ENCODE data around the gene EIF5AL1.

Gene EIF5AL1

GRCh38 chr10:79473496-79474095 is 38.7 kb upstream of the EIF5AL1 start:
- no peak overlapping the region for H2AFZ ChIP-seq (ENCODE audit: low read length)
- no peaks in the 10 kb centered on the region for H3K79me2 ChIP-seq (ENCODE audit: insufficient read depth, low read length)
- no peaks in the 10 kb centered on the region for H4K20me1 ChIP-seq (ENCODE audit: insufficient read depth, low read length)
- H3K27ac ChIP-seq (ENCODE audit: low read depth, low read length, poor library complexity, severe bottlenecking) = no peak overlapping the region
- no peak overlapping the region for H3K4me3 ChIP-seq (ENCODE audit: low read depth, low read length, poor library complexity, severe bottlenecking)
- no peak overlapping the region for H3K4me2 ChIP-seq (ENCODE audit: low read length)
- no peaks in the 10 kb centered on the region for H3K36me3 ChIP-seq (ENCODE audit: insufficient read depth, low read length)
- no peaks in the 10 kb centered on the region for H3F3A ChIP-seq (ENCODE audit: insufficient read depth, low read length)
- H3K9ac ChIP-seq (ENCODE audit: low read length) = no peak overlapping the region
- H3K9me2 ChIP-seq (ENCODE audit: low read depth, low read length) = no peaks in the 10 kb centered on the region
- H3K27me3 ChIP-seq (ENCODE audit: insufficient read depth, low read length) = no peaks in the 10 kb centered on the region
- no peaks in the 10 kb centered on the region for H3K9me3 ChIP-seq (ENCODE audit: low read length)
- no peak for TF ChIP-seq CTCF (IDR thresholded peaks at IDR 0.05; ENCODE audit: low read length)
- no peak for TF ChIP-seq EZH2 (IDR thresholded peaks at IDR 0.05; ENCODE audit: borderline replicate concordance, low read length)
- H3K4me1 ChIP-seq (ENCODE audit: insufficient read depth, low read length, severe bottlenecking) = no peaks in the 10 kb centered on the region

- Histone ChIP-seq H3K36me3 (ENCODE audit: insufficient read depth, low read length) (no peaks in the 10 kb centered on the region), H3K4me1 (ENCODE audit: insufficient read depth, low read length, severe bottlenecking) (no peaks in the 10 kb centered on the region), H3K9ac (ENCODE audit: low read length) (no peak overlapping the region), H3F3A (ENCODE audit: insufficient read depth, low read length) (no peaks in the 10 kb centered on the region), H3K79me2 (ENCODE audit: insufficient read depth, low read length) (no peaks in the 10 kb centered on the region), H3K27ac (ENCODE audit: low read depth, low read length, poor library complexity, severe bottlenecking) (no peak overlapping the region), H4K20me1 (ENCODE audit: insufficient read depth, low read length) (no peaks in the 10 kb centered on the region), H3K4me3 (ENCODE audit: low read depth, low read length, poor library complexity, severe bottlenecking) (no peak overlapping the region), H2AFZ (ENCODE audit: low read length) (no peak overlapping the region), H3K4me2 (ENCODE audit: low read length) (no peak overlapping the region), H3K27me3 (ENCODE audit: insufficient read depth, low read length) (no peaks in the 10 kb centered on the region), H3K9me3 (ENCODE audit: low read length) (no peaks in the 10 kb centered on the region), H3K9me2 (ENCODE audit: low read depth, low read length) (no peaks in the 10 kb centered on the region)
- TF ChIP-seq EZH2 (IDR thresholded peaks at IDR 0.05; ENCODE audit: borderline replicate concordance, low read length) (no peak), CTCF (IDR thresholded peaks at IDR 0.05; ENCODE audit: low read length) (no peak)
These were observed 37.1 kb upstream of the EIF5AL1 start for GRCh38 chr10:79475119-79475653.

- Histone ChIP-seq H3K36me3 (ENCODE audit: insufficient read depth, low read length) (no peaks in the 10 kb centered on the region), H3K9ac (ENCODE audit: low read length) (no peak overlapping the region), H3K4me3 (ENCODE audit: low read depth, low read length, poor library complexity, severe bottlenecking) (no peak overlapping the region), H3K4me1 (ENCODE audit: insufficient read depth, low read length, severe bottlenecking) (no peaks in the 10 kb centered on the region), H3K4me2 (ENCODE audit: low read length) (no peak overlapping the region), H3K79me2 (ENCODE audit: insufficient read depth, low read length) (no peaks in the 10 kb centered on the region), H3K9me3 (ENCODE audit: low read length) (no peaks in the 10 kb centered on the region), H3K27me3 (ENCODE audit: insufficient read depth, low read length) (no peaks in the 10 kb centered on the region), H3F3A (ENCODE audit: insufficient read depth, low read length) (no peaks in the 10 kb centered on the region), H2AFZ (ENCODE audit: low read length) (no peak overlapping the region), H4K20me1 (ENCODE audit: insufficient read depth, low read length) (no peaks in the 10 kb centered on the region), H3K9me2 (ENCODE audit: low read depth, low read length) (no peaks in the 10 kb centered on the region), H3K27ac (ENCODE audit: low read depth, low read length, poor library complexity, severe bottlenecking) (no peak overlapping the region)
- TF ChIP-seq CTCF (IDR thresholded peaks at IDR 0.05; ENCODE audit: low read length) = no peak
These were observed 36.5 kb upstream of the EIF5AL1 start for GRCh38 chr10:79475877-79476276.

Data from OCI-LY1 (cell line).